Activated T-cell treated with anti-CD3 and anti-CD28 coated beads for 24 hours (primary cell): Measurements from ENCODE around the gene MTX1.
"Not testable (repeated sequence)": the region's sequence is repeated elsewhere in the genome, so short reads cannot be mapped to it uniquely, and the experiment has no call there.

Source experiments
- DNase-seq: peaks from one replicate; pipeline ENCODE4 v3.0.0-alpha.2; 2020; ENCODE audit warnings: low read depth

Gene MTX1

DNA sequence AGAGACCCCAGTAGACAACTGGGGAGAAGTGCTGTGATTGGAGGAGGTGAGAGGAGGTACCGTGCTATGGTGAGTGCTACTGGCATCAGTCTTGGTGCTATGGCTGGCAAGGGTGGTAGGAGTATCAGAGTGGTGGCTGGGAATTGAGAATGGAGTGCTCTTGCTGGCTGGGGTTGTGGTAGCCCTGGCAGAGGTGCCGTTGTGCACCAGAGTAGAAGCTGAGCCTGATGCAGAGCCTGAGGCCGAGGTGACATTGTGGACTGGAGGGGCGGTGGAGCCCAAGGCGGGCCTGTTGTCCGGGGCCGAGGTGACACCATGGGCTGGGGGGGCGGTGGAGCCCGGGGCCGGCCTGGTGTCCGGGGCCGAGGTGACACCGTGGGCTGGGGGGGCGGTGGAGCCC is 20.2 kb upstream of the MTX1 start:
- DNase-seq, result no peak

DNA sequence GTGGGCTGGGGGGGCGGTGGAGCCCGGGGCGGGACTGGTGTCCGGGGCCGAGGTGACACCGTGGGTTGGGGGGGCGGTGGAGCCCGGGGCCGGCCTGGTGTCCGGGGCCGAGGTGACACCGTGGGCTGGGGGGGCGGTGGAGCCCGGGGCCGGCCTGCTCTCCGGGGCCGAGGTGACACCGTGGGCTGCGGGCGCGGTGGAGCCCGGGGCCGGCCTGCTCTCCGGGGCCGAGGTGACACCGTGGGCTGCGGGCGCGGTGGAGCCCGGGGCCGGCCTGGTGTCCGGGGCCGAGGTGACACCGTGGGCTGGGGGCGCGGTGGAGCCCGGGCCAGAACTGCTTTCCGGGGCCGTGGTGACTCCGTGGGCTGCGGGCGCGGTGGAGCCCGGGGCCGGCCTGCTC is 18.6 kb upstream of the MTX1 start:
- not testable (repeated sequence) for DNase-seq

DNA sequence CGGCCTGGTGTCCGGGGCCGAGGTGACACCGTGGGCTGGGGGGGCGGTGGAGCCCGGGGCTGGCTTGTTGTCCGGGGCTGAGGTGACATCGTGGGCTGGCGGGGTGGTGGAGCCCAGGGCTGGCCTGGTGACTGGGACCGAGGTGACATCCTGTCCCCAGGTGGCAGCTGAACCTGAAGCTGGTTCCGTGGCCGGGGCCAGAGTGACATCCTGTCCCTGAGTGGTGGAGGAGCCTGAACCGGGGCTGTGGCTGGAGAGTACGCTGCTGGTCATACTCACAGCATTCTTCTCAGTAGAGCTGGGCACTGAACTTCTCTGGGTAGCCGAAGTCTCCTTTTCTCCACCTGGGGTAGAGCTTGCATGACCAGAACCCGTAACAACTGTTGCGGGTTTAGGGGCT is 16.6 kb upstream of the MTX1 start:
- DNase-seq, result no peak

DNA sequence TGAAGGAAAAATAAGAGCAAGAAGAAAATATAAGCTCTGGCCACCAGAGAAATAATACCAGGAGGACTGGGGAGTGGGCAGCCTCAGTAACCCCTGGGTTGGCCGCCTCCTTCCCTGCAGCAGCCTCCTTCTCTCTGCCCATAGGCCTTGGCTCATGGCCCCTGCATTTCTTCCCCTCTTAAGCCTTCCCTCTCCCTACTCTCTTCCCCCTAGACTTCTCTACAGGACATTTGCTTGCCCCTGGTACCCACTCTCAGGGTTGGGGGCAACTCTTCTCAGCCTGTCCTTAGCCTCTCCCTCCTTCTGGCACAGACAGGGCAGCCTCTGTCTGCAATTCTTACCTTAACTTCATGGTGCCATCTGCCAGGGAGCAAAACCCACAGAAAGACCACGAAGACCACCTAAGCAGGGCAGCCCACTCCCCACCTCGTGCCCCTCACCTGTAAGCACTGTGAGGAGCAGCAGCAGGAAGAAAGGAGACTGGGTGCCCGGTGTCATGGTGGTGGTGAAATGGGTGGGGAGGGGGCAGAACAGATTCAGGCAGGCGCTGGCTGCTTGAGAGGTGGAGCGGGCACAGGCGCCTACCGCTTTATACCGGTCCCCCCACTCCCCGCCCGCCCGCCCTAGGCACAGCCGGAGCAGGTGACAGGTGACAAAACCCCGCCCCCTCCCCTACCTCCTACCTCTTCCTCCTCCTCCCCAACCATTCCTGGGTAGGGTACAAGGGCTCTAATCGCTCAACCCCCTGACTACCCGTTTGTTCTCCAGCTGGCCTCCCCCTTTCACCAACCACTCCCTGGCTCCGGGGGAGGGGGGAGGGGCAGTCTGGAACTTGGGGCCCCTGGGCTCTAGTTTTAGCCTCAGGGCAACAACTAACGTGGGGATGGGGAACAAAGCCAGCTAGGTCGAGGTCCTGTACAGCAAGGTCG is 15.9 kb upstream of the MTX1 start:
- DNase-seq, result no peak

DNA sequence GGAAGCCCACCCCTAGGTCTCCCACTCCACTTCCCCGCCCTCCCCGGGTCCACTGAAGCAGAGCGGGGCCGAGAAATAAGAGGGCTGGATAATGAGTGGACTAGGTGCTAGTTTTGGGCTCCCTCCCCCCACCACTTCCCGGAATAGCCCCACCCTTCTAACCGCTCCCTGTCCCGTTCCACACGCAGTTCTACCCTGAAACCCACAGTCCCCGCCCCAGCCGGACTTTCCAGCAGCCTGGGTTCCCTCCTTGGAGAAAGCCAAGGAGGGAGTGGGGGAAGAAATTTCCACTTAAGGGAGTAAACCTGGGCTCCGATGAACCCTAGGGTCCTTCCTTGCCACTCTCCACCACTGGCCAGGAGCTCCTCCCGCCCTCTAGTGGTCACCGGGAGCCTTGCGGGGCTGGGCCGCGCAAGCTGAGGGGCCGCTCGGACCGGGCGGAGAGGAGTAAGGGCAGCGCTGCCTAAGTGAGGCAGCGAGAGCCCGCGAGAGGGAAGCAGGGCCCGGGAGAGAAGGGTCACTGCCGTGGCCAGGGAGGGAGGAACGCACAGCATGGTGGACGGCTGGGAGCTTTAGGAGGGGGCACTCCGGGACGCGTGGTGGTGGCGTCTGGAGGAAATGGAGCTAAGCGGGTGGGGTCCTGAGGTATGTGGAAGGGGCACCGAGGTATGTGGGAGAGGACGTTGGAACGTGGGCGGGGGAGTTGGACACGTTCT is 15.1 kb upstream of the MTX1 start:
- DNase-seq, result peak; percentile 69

DNA sequence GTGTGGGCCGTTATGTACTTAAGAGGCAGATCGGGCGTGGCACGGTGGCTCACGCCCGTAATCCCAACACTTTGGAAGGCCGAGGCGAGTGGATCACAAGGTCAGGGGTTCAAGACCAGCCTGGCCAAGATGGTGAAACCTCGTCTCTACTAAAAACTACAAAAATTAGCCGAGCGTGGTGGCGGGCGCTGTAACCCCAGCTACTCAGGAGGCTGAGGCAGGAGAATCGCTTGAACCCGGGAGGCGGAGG is 14.6 kb upstream of the MTX1 start:
- DNase-seq, result not testable (repeated sequence)

DNA sequence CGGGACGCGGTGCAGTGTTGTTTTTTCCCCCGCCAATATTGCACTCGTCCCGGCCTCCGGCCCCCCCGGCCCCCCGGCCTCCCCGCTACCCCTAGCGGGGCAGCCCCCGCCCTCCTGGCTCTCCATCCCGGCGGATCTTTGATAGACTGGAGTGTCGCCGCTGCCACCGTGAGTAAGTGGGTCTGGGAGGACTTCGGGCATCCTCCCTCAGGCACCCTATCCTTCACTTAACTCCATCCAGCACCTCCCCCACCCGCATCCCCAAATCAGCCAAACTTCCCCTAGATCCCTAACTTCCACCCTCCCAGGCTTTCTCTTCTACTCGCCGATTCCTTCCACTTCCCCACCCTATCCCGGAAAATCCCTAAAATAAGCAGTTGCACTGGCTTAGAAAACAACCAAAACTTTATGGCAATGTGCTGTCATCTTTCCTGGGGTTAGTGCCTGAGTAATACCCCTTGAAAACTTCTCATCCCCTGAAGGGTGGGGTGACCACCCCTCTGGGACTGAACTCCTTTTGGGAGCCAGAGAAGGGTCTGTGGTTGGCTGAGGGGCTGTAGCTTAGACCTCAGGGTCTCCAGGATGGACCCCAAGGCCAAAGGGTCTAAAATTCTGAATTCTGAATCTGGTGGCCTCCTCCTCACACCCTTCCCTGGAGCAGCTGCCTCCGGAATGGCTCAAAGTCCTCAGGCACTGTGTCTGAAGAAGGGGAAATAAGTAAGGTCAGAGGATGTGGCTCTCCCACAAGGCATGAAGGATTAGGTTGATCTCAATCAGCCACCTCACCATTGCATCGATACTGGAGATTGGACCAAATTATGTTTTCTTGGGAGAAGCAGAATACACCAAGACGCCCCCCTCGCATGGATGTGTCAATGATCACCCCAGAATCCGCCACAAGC is 13.0 kb upstream of the MTX1 start:
- DNase-seq, result no peak

DNA sequence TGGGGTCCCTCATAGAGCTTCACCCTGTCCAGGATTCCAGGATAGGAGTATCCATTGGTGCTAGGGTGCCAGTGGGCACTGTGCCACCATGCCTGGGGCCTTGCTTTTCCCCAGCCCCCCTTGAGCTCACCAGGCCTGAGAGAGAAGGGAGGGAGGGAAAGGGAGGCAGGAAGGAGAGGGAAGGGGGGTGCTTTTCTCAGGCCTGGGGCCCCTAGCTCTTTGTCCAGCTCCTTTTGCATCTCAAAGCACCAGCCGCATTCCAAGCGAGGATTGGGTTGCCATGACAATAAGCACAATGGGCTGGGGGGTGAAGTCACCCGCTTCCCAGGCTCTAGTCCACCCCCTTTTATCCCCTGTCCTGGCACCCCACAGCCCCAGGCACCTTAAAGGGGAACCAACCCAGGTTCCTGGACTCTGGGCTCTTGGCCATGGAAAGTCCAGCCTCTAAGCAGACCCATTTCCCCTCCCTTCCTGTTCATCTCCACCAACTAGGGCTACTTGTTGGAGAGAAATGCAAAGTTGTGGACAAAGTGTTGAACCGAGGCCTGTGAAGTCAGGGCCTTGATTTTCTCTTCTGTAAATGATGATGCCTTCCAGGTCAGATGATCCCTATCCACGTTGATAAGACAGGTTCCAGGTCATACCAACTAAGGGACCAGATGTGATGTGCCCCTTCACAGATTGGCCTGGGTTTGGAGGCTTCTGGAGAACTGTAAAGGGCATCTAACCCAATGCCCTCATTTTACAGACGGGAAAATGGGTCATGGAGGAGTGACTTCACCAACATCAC is 12.2 kb upstream of the MTX1 start:
- DNase-seq, result no peak

DNA sequence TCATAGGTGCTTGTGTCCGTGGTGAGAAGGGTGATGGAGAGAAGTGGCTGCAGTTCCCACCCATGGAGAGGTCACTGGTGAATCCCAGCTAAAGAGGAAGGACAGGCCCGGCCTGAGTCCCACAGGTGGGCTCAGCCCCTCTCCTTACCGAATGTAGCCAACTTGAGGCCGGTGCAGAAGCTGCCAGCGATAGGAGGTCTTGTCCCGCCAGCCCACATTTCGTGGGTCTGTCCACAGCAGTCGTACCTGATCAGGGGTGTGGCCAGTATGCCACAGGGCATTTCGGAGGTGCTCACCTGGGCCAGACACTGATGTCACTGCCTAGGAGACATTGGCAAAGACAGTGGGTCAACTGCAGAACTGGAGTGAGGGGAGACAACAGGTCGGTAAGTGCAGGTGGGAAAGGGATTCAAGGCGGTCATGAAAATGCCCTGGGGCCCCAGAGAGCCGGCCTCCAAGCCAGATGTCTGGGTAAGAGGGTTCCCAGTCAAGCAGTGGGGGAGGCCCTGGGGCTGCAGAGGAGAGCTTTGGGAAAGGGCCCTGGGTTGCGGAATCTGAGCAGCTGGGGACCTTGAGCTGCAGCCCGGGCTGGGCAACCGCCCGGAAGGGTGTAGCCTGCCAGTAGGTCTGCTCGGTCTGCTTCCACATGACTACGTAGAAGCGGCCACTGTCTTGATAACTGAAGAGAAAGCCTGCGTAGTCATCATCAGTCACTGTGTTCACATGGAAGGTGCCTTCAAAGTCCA is 11.4 kb upstream of the MTX1 start:
- no peak for DNase-seq

DNA sequence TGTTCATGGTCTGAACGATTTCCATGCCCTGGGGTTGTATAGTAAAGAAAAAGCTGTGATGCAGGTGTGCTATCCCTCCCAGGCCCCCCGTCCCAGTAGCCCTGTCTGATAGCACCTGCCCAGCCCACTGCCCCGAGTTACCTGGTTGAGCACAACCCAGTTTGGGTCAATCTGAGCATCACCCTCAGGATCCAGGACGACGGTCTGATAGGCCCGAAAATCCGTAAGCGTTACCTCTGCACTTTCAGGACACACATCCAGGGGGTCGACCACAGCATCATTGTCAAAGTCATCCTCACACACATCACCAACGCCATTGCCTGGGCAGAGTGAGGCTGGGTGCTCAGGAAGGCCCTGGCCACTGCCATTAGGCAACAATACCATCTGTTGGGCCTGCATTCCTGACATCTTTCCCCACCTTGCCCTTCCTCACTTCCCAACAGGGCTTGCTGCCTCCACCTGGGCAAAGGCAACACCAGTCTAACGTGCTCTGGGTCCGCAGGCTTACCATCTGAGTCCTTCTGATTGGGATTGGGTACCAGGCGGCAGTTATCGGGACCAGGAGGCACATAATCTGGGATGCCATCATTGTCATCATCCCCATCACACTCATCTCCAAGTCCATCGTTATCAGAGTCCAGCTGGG is 10.5 kb upstream of the MTX1 start:
- no peak for DNase-seq

DNA sequence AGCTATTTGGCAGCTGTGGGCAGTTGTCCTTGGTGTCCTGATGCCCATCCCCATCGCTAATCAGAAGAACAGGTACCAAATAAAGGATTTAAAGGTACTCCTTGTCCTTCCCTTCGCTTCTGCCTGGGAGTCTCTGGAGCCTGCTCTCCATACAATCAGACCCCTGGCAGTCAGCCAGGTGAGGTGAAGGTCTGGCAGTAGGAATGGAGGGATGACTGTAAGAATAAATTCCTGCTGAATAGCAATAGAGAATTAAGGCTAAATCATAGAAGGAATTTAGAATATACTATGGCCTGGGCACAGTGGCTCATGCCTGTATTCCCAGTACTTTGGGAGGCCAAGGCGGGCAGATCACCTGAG is 10.0 kb upstream of the MTX1 start:
- no peak for DNase-seq

DNA sequence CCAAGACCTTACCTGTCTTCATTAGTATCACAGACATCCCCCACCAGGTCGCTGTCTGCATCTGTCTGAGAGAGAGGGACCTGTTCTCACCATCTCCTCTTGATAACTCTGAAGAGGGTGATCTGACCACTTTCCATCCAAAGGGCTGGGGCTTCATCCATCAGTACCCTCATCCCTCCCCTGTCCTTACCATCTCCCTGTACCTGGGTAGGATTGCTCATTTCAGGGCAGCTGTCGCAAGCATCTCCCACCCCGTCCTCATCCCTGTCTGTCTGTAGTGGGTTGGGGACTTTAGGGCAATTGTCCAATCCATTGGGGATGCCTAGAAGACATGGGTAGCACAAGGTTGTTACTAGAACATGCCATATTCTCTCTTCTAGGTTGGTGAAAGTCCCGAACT is 8.7 kb upstream of the MTX1 start:
- no peak for DNase-seq

DNA sequence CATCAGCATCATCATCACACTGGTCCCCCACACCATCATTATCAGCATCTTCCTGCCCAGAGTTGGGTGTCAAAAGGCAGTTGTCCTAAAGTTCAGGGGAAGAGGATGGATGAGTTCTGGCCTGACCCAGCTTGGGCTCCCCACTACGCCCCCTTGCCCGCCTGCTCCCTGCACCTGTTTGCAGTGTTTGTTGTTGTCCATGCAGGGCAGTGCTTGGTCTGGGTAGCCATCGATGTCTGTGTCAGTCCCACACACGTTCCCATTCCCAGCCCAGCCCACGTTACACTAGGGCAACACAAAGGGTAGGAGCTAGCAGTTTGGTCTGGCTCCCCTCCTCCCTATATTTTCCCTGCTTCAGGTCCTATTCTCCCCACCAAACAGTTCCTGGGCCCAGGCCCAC is 7.6 kb upstream of the MTX1 start:
- DNase-seq, result no peak

DNA sequence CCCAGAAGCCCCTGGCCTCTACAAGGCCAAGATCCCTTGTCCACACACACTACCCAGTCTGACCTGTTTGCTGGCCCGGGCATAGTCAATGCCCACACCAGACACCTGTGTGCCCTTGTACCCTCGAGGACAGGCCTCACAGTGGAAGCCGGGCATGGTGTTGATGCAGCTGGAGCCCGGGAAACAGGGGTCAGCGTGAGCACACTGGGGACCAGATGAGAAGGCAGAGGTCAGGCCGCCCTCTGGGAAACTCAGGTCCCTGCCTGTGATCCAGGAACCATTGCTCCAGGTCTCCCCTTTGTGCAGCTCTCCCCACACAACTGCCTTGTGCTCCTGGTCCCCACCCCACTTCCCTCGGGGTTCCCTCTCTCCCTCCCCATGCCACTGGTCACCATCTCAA is 6.3 kb upstream of the MTX1 start:
- DNase-seq, result no peak

DNA sequence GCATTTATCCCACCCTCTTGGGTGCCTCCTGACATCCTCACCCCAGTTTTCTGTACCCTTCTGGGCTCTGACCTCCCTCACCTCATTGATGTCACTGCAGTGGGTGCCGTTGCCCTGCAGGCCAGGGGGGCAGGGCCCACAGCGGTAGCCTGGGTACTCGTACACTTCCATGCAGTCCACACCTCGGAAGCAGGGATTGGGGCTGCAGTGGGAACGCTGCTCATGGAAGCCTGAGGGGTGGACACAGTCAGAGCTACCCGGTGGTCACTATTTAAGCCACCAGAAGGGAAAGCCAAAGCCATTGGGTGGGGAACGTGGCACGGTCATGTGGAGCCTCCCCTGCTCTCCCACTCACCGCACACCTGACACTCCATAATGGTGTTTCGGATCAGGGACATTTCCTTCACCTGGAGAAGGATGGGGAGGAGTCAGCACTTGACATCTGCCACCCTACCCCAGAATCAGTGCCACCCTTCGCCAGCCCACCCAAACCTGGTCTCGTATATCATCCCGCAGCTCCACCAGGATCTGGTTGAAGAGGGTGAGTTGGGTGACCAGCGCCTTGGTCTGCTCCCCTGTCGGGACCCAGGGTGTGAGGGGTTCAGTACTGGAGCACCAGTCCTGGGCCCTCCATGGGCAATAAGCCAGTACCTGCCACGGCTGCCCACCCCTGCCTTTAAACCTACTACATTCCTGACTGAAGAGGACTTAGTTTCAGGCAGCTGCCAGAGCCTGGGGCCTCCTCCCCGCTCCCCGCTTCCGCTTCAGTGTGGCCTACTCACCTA is 5.6 kb upstream of the MTX1 start:
- DNase-seq, result no peak

DNA sequence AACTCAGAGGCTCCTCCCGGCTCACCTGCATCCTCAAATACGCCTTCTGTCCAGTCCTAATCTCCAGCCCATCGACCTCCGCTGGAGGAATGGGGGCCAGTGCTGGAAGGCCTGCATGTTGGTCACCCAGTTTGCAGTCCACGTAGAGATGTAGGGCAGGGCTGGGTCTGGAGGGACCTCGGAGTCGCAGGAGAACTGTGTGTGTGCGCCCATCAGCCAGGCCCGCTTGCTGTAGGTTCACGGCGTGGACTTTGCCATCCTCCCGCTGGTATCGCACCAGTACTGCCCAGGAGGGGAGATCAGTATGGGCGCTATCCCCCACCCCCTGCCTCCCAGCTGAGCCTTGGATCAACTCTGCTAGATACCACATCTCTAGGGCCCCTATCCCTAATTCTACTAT is 3.5 kb upstream of the MTX1 start:
- no peak for DNase-seq

DNA sequence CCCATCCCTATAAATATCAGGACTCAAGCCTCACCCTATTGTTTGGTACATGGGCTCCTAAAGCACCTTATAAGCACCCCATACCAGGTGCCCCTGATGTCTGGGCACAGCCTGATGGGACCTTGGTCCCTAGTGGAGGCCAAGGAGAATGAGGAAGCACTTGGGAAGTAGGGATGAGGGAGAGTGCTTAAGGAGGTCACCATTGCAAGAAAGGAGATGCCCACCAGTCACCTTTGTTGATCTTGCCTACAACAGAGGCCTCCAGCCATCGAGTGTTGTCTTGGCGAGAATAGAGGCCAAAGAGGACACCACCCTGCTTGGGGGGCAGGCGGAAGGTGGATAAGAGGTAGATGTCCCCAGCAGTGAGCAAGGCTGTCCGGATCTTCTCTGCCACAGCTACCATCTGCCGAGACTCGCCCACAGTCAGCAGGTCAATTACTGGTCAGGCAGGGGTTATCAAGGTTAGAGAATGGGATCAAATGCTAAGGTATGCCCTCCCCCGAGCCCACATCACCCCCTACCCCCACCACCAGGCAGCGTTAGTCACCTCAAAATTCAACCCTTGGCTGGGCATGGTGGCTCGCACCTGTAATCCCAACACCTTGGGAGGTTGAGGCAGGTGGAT is 2.4 kb upstream of the MTX1 start:
- DNase-seq, result no peak

DNA sequence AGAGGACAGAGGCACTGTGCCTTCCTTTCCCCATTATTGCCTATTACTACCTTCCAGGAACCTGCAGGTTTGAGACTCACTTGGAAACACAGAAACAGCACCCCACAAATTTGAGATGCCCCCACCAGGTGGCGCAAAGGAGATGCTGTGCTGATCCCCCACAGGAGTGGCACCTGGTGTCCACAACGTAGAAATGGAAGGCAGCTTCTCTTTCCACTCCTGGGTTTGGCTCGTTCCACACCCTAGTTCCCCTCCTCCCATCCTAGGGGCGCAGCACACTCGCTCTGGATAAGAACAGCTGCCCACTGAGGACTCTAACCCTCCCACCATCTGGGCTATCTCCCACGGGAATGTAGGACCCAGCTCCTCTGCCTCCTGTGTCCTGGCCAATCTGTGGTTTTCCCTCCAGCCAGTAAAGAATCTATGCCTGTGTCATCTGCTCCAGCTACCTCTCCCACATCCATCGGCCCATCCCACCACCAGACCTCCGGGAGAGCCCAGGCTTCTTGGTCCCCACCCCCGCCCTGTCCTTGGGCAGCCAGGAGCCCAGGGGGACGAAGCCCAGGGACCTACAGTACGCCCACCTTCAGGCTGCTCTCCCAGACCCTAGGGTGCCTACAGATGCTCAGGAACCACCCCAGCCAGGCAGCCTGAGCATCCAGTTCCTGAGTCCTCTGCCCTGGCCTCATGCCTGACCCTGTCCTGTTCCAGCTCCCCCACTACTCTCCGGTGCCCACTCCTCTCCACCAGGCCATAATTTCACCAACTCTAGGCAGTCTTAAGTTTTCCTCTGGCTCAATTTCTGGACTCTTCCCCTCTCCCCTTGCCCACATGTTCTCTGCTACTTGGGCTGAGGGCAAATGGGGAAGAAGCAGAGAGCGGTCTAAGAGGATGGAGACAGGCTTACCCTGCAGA is 1.3 kb upstream of the MTX1 start:
- DNase-seq, result peak; percentile 82
